H9 (cell line): ENCODE data around the gene ARHGEF7. TPM values are rescaled to one million over a fixed set of nuclear protein-coding genes. Genes with fewer than 3 reads are reported as not detected.
A peak's percentile ranks its signal among the peaks of the same experiment; 100 is the strongest.

Experiments
- DNase-seq: peaks from one replicate; pipeline ENCODE4 v3.0.0-alpha.2; 2017
- H2AFZ ChIP-seq: one replicate; pipeline ENCODE4 v1.6.1; 2013; ENCODE audit warnings: mild to moderate bottlenecking, low read length, control low read depth, moderate library complexity
- H2AK5ac ChIP-seq: 2 replicates; pipeline ENCODE4 v1.6.1; 2013; ENCODE audit warnings: low read length, control low read depth, mixed read lengths; ENCODE audit not compliant: insufficient read length
- H2BK120ac ChIP-seq: one replicate; pipeline ENCODE4 v1.6.1; 2013; ENCODE audit warnings: low read depth, mild to moderate bottlenecking, low read length, control low read depth, inconsistent platforms; ENCODE audit not compliant: poor library complexity, severe bottlenecking
- H2BK12ac ChIP-seq: 2 replicates; pipeline ENCODE4 v1.6.1; 2013; ENCODE audit warnings: low read length, control low read depth, mixed read lengths, low read depth; ENCODE audit not compliant: insufficient read length
- H2BK15ac ChIP-seq: 2 replicates; pipeline ENCODE4 v1.6.1; 2013; ENCODE audit warnings: low read depth, low read length, control low read depth
- H2BK20ac ChIP-seq: one replicate; pipeline ENCODE4 v1.6.1; 2013; ENCODE audit warnings: low read depth, mild to moderate bottlenecking, low read length, control low read depth, inconsistent platforms; ENCODE audit not compliant: poor library complexity, severe bottlenecking
- H2BK5ac ChIP-seq: 2 replicates; pipeline ENCODE4 v1.6.1; 2013; ENCODE audit warnings: low read length, control low read depth, mixed read lengths; ENCODE audit not compliant: insufficient read length
- H3K14ac ChIP-seq: 2 replicates; pipeline ENCODE4 v1.6.1; 2013; ENCODE audit warnings: low read length, control low read depth; ENCODE audit not compliant: insufficient read depth
- H3K18ac ChIP-seq: 2 replicates; pipeline ENCODE4 v1.6.1; 2013; ENCODE audit warnings: low read depth, mild to moderate bottlenecking, mixed read lengths, low read length, control low read depth; ENCODE audit not compliant: insufficient read length
- H3K23ac ChIP-seq: 2 replicates; pipeline ENCODE4 v1.6.1; 2013; ENCODE audit warnings: low read length, control low read depth, mixed read lengths, low read depth; ENCODE audit not compliant: insufficient read length
- H3K23me2 ChIP-seq: 2 replicates; pipeline ENCODE4 v1.6.1; 2013; ENCODE audit warnings: low read depth, mild to moderate bottlenecking, mixed read lengths, low read length, control low read depth; ENCODE audit not compliant: insufficient read length, poor library complexity, severe bottlenecking
- H3K27ac ChIP-seq: 2 replicates; pipeline ENCODE4 v1.5.1; 2013; ENCODE audit warnings: low read length, control low read depth, mixed read lengths, low read depth; ENCODE audit not compliant: insufficient read length
- H3K27me3 ChIP-seq: 2 replicates; pipeline ENCODE4 v1.6.1; 2013; ENCODE audit warnings: low read length, control low read depth, inconsistent platforms; ENCODE audit not compliant: insufficient read depth
- H3K4ac ChIP-seq: 2 replicates; pipeline ENCODE4 v1.6.1; 2013; ENCODE audit warnings: low read depth, mild to moderate bottlenecking, control low read depth, inconsistent platforms, low read length, moderate library complexity
- H3K4me1 ChIP-seq: 2 replicates; pipeline ENCODE4 v1.6.1; 2013; ENCODE audit warnings: low read length, control low read depth, inconsistent platforms; ENCODE audit not compliant: insufficient read depth
- H3K4me2 ChIP-seq: 2 replicates; pipeline ENCODE4 v1.6.1; 2013; ENCODE audit warnings: low read length, control low read depth, mixed read lengths; ENCODE audit not compliant: insufficient read length, insufficient read depth
- H3K56ac ChIP-seq: 2 replicates; pipeline ENCODE4 v1.6.1; 2013; ENCODE audit warnings: low read depth, mild to moderate bottlenecking, mixed read lengths, low read length, control low read depth; ENCODE audit not compliant: insufficient read length
- H3K79me1 ChIP-seq: 2 replicates; pipeline ENCODE4 v1.6.1; 2013; ENCODE audit warnings: low read depth, mild to moderate bottlenecking, moderate library complexity, low read length, control low read depth, inconsistent platforms; ENCODE audit not compliant: insufficient read depth, poor library complexity, severe bottlenecking
- H3K79me2 ChIP-seq: 2 replicates; pipeline ENCODE4 v1.6.1; 2013; ENCODE audit warnings: low read length, control low read depth, inconsistent platforms; ENCODE audit not compliant: insufficient read depth
- H3K9ac ChIP-seq: 2 replicates; pipeline ENCODE4 v1.6.1; 2013; ENCODE audit warnings: low read length, control low read depth, mixed read lengths; ENCODE audit not compliant: insufficient read length; ENCODE audit errors: extremely low read depth
- H3K9me3 ChIP-seq: one replicate; pipeline ENCODE4 v1.6.1; 2013; ENCODE audit warnings: low read depth, low read length, inconsistent platforms; ENCODE audit not compliant: control insufficient read depth
- H3T11ph ChIP-seq: one replicate; pipeline ENCODE4 v1.6.1; 2013; ENCODE audit warnings: mild to moderate bottlenecking, low read length, control low read depth, inconsistent platforms
- H4K20me1 ChIP-seq: one replicate; pipeline ENCODE4 v1.6.1; 2013; ENCODE audit not compliant: control insufficient read depth, insufficient read length, insufficient read depth
- H4K5ac ChIP-seq: 2 replicates; pipeline ENCODE4 v1.6.1; 2013; ENCODE audit warnings: low read depth, mild to moderate bottlenecking, mixed read lengths, low read length, control low read depth; ENCODE audit not compliant: insufficient read length
- H4K8ac ChIP-seq: replicated peaks from 2 replicates; pipeline ENCODE4 v1.6.1; 2013; ENCODE audit warnings: low read length, control low read depth, mixed read lengths, low read depth; ENCODE audit not compliant: insufficient read length
- H4K91ac ChIP-seq: 2 replicates; pipeline ENCODE4 v1.6.1; 2013; ENCODE audit warnings: low read depth, mild to moderate bottlenecking, moderate library complexity, mixed read lengths, low read length, control low read depth; ENCODE audit not compliant: insufficient read length
- H3K27ac Mint-ChIP-seq, 3 experiments: 2 replicates in 2 of 3; 3 replicates in 1 of 3; pipeline ENCODE4 v1.8.0; 2020 to 2021; ENCODE audit warnings: mixed read lengths in 3 of 3, mild to moderate bottlenecking in 1 of 3, moderate library complexity in 1 of 3
- H3K27me3 Mint-ChIP-seq: 2 replicates; pipeline ENCODE4 v1.8.0; 2021; ENCODE audit warnings: low read depth, mild to moderate bottlenecking, moderate library complexity, mixed read lengths
- H3K36me3 Mint-ChIP-seq, 3 experiments: 2 replicates in 2 of 3; 3 replicates in 1 of 3; pipeline ENCODE4 v1.8.0; 2020 to 2021; ENCODE audit warnings: low read depth in 3 of 3, mixed read lengths in 3 of 3; ENCODE audit not compliant: insufficient read depth in 1 of 3
- H3K4me1 Mint-ChIP-seq, 2 experiments: 2 replicates each; pipeline ENCODE4 v1.8.0; 2020; ENCODE audit warnings: mixed read lengths in 2 of 2
- H3K4me3 Mint-ChIP-seq, 2 experiments: 2 replicates in 1 of 2; 3 replicates in 1 of 2; pipeline ENCODE4 v1.8.0; 2020 to 2021; ENCODE audit warnings: mild to moderate bottlenecking in 2 of 2, mixed read lengths in 2 of 2, moderate library complexity in 1 of 2
- H3K9me3 Mint-ChIP-seq, 2 experiments: 2 replicates in 1 of 2; 3 replicates in 1 of 2; pipeline ENCODE4 v1.8.0; 2020; ENCODE audit warnings: mild to moderate bottlenecking in 2 of 2, mixed read lengths in 2 of 2, moderate library complexity in 1 of 2
- CTCF ChIP-seq: fragments of 200-600 bp; sonication (generic); conservative IDR thresholded peaks from 3 replicates; pipeline ENCODE4 v1.8.0; 2021; ENCODE audit warnings: antibody characterized with exemption, mild to moderate bottlenecking
- WGBS: extraction: QIAGEN DNeasy Blood & Tissue Kit; methylation state at CpG from one replicate; pipeline ENCODE4 v1.1.7; 2013; ENCODE audit warnings: missing lambda C conversion rate, low lambda C conversion rate, mixed read lengths; ENCODE audit not compliant: insufficient read length; ENCODE audit errors: extremely low coverage; 5-methylcytosine and 5-hydroxymethylcytosine counted together
- total RNA-seq: library from RNA; stranded (reverse); gene quantifications from 2 replicates; pipeline ENCODE4 v1.2.1, GENCODE V29; 2021

The ARHGEF7 gene
- total RNA-seq, 1 experiment from 2014 or later: 51.9 TPM

- H3K14ac ChIP-seq: no peak overlapping the region
- no peak overlapping the region for H3K56ac ChIP-seq
- H3K18ac ChIP-seq: no peak overlapping the region
- no peak for DNase-seq
- no peaks in the 10 kb centered on the region for H3K27me3 ChIP-seq
- Mint-ChIP-seq H3K36me3 (peaks cover 11 to 37% (median 25%) of the 10 kb centered on the region in 3 experiments; a peak in 6 of 7 replicates), H3K27ac (0 out of 7 replicates have a peak overlapping the region, but pooled peaks of 1 of the 3 experiments have one; percentile 61), H3K4me1 (peaks cover 21 to 22% of the 10 kb centered on the region in 2 experiments), H3K9me3 (no peaks in the 10 kb centered on the region), H3K27me3 (no peaks in the 10 kb centered on the region), H3K4me3 (no peak overlapping the region)
- no peak overlapping the region for H3K4ac ChIP-seq
- no peak overlapping the region for H4K91ac ChIP-seq
- H3T11ph ChIP-seq: no peak overlapping the region
- no peak overlapping the region for H3K27ac ChIP-seq
- no peak overlapping the region for H2AK5ac ChIP-seq
- no peaks in the 10 kb centered on the region for H3K79me1 ChIP-seq
- H3K23me2 ChIP-seq: no peaks in the 10 kb centered on the region
- TF ChIP-seq CTCF: no peak
- no peaks in the 10 kb centered on the region for H4K20me1 ChIP-seq
- no peak overlapping the region for H4K8ac ChIP-seq
- no peak overlapping the region for H2BK12ac ChIP-seq
- no peaks in the 10 kb centered on the region for H3K79me2 ChIP-seq
- no peak overlapping the region for H2BK20ac ChIP-seq
- H3K4me1 ChIP-seq: no peaks in the 10 kb centered on the region
- H4K5ac ChIP-seq: no peak overlapping the region
- no peak overlapping the region for H2AFZ ChIP-seq
- WGBS: no CpG with 5 or more reads among the region's 5 CpGs
- no peak overlapping the region for H3K4me2 ChIP-seq
- no peak overlapping the region for H2BK120ac ChIP-seq
- no peak overlapping the region for H2BK15ac ChIP-seq
- no peak overlapping the region for H3K23ac ChIP-seq
- H3K9ac ChIP-seq: no peak overlapping the region
- no peak overlapping the region for H2BK5ac ChIP-seq
- H3K9me3 ChIP-seq: no peaks in the 10 kb centered on the region
Observed at GRCh38 chr13:111267205-111267604, 152.1 kb downstream of the ARHGEF7 start.
